ENCODE measurements around the gene LFNG. TPM values are rescaled to one million over a fixed set of nuclear protein-coding genes. Genes with fewer than 3 reads are reported as not detected.

The LFNG gene
- total and polyA plus RNA-seq, 5 donors = 3.6 to 6.6 (median 5.2) TPM

- Histone ChIP-seq H3K9me3 (ENCODE audit: control insufficient read depth, low read length) (no peaks in the 10 kb centered on the region), H3K27me3 (ENCODE audit: control insufficient read depth, insufficient read depth) (no peaks in the 10 kb centered on the region), H3K27ac (ENCODE audit: low read length) (no peak overlapping the region), H3K4me1 (ENCODE audit: control insufficient read depth, insufficient read depth, low read length) (no peaks in the 10 kb centered on the region), H3K4me3 (ENCODE audit: low read length) (no peak overlapping the region)
- ATAC-seq = no peak
- WGBS = 89% methylated on average over 25 of the region's 25 CpGs
- peak in 1 of 3 donors; percentile 43 for DNase-seq
- intact Hi-C loops (cut with DNase I) = no loop called here
Measured at GRCh38 chr7:2542011-2542915, 22.7 kb downstream of the LFNG start.

GRCh38 chr7:2542916-2543871 is 23.6 kb downstream of the LFNG start:
- 91% methylated on average over 53 of the region's 53 CpGs for WGBS
- DNase-seq (peak in 2 of 3 donors; percentile 46 to 48), ATAC-seq (no peak)
- H3K4me1 ChIP-seq (ENCODE audit: control insufficient read depth, insufficient read depth, low read length) = no peaks in the 10 kb centered on the region
- H3K27ac ChIP-seq (ENCODE audit: low read length) = no peak overlapping the region
- intact Hi-C loops (cut with DNase I) = no loop called here
- no peaks in the 10 kb centered on the region for H3K27me3 ChIP-seq (ENCODE audit: control insufficient read depth, insufficient read depth)
- no peak overlapping the region for H3K4me3 ChIP-seq (ENCODE audit: low read length)
- no peaks in the 10 kb centered on the region for H3K9me3 ChIP-seq (ENCODE audit: control insufficient read depth, low read length)

GRCh38 chr7:2544541-2545188 is 25.1 kb downstream of the LFNG start:
- Histone ChIP-seq H3K4me1 (ENCODE audit: control insufficient read depth, insufficient read depth, low read length) (no peaks in the 10 kb centered on the region), H3K27me3 (ENCODE audit: control insufficient read depth, insufficient read depth) (no peaks in the 10 kb centered on the region), H3K4me3 (ENCODE audit: low read length) (no peak overlapping the region), H3K27ac (ENCODE audit: low read length) (no peak overlapping the region), H3K9me3 (ENCODE audit: control insufficient read depth, low read length) (no peaks in the 10 kb centered on the region)
- intact Hi-C loops (cut with DNase I) = no loop called here
- DNase-seq (no peak), ATAC-seq (no peak)
- 93% methylated on average over 23 of the region's 23 CpGs for WGBS

- H3K27ac ChIP-seq (ENCODE audit: low read length) = no peak overlapping the region
- no peaks in the 10 kb centered on the region for H3K9me3 ChIP-seq (ENCODE audit: control insufficient read depth, low read length)
- 95% methylated on average over 20 of the region's 20 CpGs for whole genome bisulfite sequencing
- no peaks in the 10 kb centered on the region for H3K4me1 ChIP-seq (ENCODE audit: control insufficient read depth, insufficient read depth, low read length)
- ATAC-seq (no peak), DNase-seq (no peak)
- intact Hi-C loops (cut with DNase I) = no loop called here
- no peak overlapping the region for H3K4me3 ChIP-seq (ENCODE audit: low read length)
- H3K27me3 ChIP-seq (ENCODE audit: control insufficient read depth, insufficient read depth) = no peaks in the 10 kb centered on the region
Measured at GRCh38 chr7:2545746-2546425, 26.3 kb downstream of the LFNG start.

- 91% methylated on average over 31 of the region's 31 CpGs for WGBS
- intact Hi-C loops (cut with DNase I) = no loop called here
- no peak for ATAC-seq
Measured at GRCh38 chr7:2546776-2547586, 27.4 kb downstream of the LFNG start.

GRCh38 chr7:2551418-2551817 is 31.8 kb downstream of the LFNG start:
- intact Hi-C loops (cut with DNase I) = loop anchor here in 1 of 4 donors (10.0 kb wide), 1 partner anchor 67 kb away; no protein-coding TSS in a partner anchor
- Histone ChIP-seq H3K4me1 (ENCODE audit: control insufficient read depth, insufficient read depth, low read length) (peaks cover 4% of the 10 kb centered on the region), H3K27me3 (ENCODE audit: control insufficient read depth, insufficient read depth) (no peaks in the 10 kb centered on the region), H3K9me3 (ENCODE audit: control insufficient read depth, low read length) (no peaks in the 10 kb centered on the region), H3K27ac (ENCODE audit: low read length) (no peak overlapping the region), H3K4me3 (ENCODE audit: low read length) (no peak overlapping the region)
- WGBS = 98% methylated on average over 8 of the region's 8 CpGs
- ATAC-seq (no peak), DNase-seq (no peak)

More at GRCh38 chr7:2546776-2547586, 27.4 kb downstream of the LFNG start:
- H3K27ac ChIP-seq (ENCODE audit: low read length) = no peak overlapping the region
- peak in 1 of 3 donors; percentile 42 for DNase-seq
- no peaks in the 10 kb centered on the region for H3K27me3 ChIP-seq (ENCODE audit: control insufficient read depth, insufficient read depth)
- no peaks in the 10 kb centered on the region for H3K4me1 ChIP-seq (ENCODE audit: control insufficient read depth, insufficient read depth, low read length)
- no peaks in the 10 kb centered on the region for H3K9me3 ChIP-seq (ENCODE audit: control insufficient read depth, low read length)
- H3K4me3 ChIP-seq (ENCODE audit: low read length) = no peak overlapping the region

- Histone ChIP-seq H3K4me3 (ENCODE audit: low read length) (no peak overlapping the region), H3K4me1 (ENCODE audit: control insufficient read depth, insufficient read depth, low read length) (peaks cover 4% of the 10 kb centered on the region), H3K9me3 (ENCODE audit: control insufficient read depth, low read length) (no peaks in the 10 kb centered on the region), H3K27ac (ENCODE audit: low read length) (no peak overlapping the region), H3K27me3 (ENCODE audit: control insufficient read depth, insufficient read depth) (no peaks in the 10 kb centered on the region)
- intact Hi-C loops (cut with DNase I) = loop anchor here in 1 of 4 donors (10.0 kb wide), 1 partner anchor 68 kb away; no protein-coding TSS in a partner anchor
- ATAC-seq = no peak
- 94% methylated on average over 10 of the region's 10 CpGs for WGBS
- DNase-seq = no peak
Measured at GRCh38 chr7:2553108-2553507, 33.5 kb downstream of the LFNG start.

- Histone ChIP-seq H3K4me3 (ENCODE audit: low read length) (peak overlapping the region; percentile 65), H3K4me1 (ENCODE audit: control insufficient read depth, insufficient read depth, low read length) (peaks cover 4% of the 10 kb centered on the region), H3K9me3 (ENCODE audit: control insufficient read depth, low read length) (no peaks in the 10 kb centered on the region), H3K27ac (ENCODE audit: low read length) (no peak overlapping the region), H3K27me3 (ENCODE audit: control insufficient read depth, insufficient read depth) (no peaks in the 10 kb centered on the region)
- intact Hi-C loops (cut with DNase I) = loop anchor here in 1 of 4 donors (10.0 kb wide), 1 partner anchor 69 kb away; no protein-coding TSS in a partner anchor
- 76% methylated on average over 16 of the region's 16 CpGs for WGBS
- no peak for DNase-seq
- no peak for ATAC-seq
Measured at GRCh38 chr7:2553831-2554581, 34.4 kb downstream of the LFNG start.

GRCh38 chr7:2554661-2555111 is 35.1 kb downstream of the LFNG start:
- DNase-seq (no peak), ATAC-seq (no peak)
- intact Hi-C loops (cut with DNase I) = loop anchor here in 1 of 4 donors (10.0 kb wide), 1 partner anchor 70 kb away; no protein-coding TSS in a partner anchor
- 5% methylated on average over 12 of the region's 12 CpGs for WGBS
- H3K27ac ChIP-seq (ENCODE audit: low read length) = no peak overlapping the region
- peak overlapping the region; percentile 65 for H3K4me3 ChIP-seq (ENCODE audit: low read length)
- no peaks in the 10 kb centered on the region for H3K9me3 ChIP-seq (ENCODE audit: control insufficient read depth, low read length)
- H3K4me1 ChIP-seq (ENCODE audit: control insufficient read depth, insufficient read depth, low read length) = peaks cover 4% of the 10 kb centered on the region
- no peaks in the 10 kb centered on the region for H3K27me3 ChIP-seq (ENCODE audit: control insufficient read depth, insufficient read depth)

Data from right cardiac atrium (tissue), 5 donors.